GM12878 (cell line): ENCODE results near the gene SKIDA1. TPM values are rescaled to one million over a fixed set of nuclear protein-coding genes. Genes with fewer than 3 reads are reported as not detected.

ENCODE experiments used
- ATAC-seq: fragments of 200-7000 bp; cut with Tn5 transposase; 3 replicates; pipeline ENCODE4 v1.9.1; 2020; ENCODE audit warnings: mild to moderate bottlenecking, moderate library complexity
- BruUV-seq: library from RNA; stranded (reverse); fragments of 400-500 nt; replicated peaks from 2 replicates; lab custom pipeline; 2021; lab: Mats Ljungman, UMichigan
- CTCF ChIA-PET: fragments of 300-600 bp; sonication (Branson Sonifier 250); formaldehyde crosslinking; extraction: SDS; loops from one replicate; lab custom pipeline; 2021; ENCODE audit warnings: inconsistent platforms; lab: Yijun Ruan, JAX
- POLR2A ChIA-PET: fragments of 350-600 bp; formaldehyde crosslinking; extraction: SDS; loops from one replicate; lab custom pipeline; 2021; ENCODE audit warnings: inconsistent platforms; lab: Charles Lee
- RAD21 ChIA-PET: fragments of 300-600 bp; sonication (Branson Sonifier 250); formaldehyde crosslinking; loops from one replicate; lab custom pipeline; 2023; ENCODE audit warnings: antibody characterized with exemption; ENCODE audit not compliant: unreplicated experiment; lab: Charles Lee
- SMC1A ChIA-PET: fragments of 300-600 bp; sonication (Branson Sonifier 250); formaldehyde crosslinking; loops from one replicate; lab custom pipeline; 2023; ENCODE audit not compliant: unreplicated experiment, uncharacterized antibody; lab: Charles Lee
- DNase-seq: peaks from one replicate; pipeline ENCODE4 v3.0.0-alpha.2; 2011; ENCODE audit warnings: low read depth, low spot score
- FAIRE-seq: peaks from 3 replicates; lab custom pipeline; 2011; peaks lifted over from hg19 to GRCh38; lab: Jason Lieb, UNC
- H2AFZ ChIP-seq: 2 replicates; pipeline ENCODE4 v1.6.0; 2011; ENCODE audit warnings: low read depth, low read length, control low read depth; ENCODE audit not compliant: control insufficient read depth
- H3K27ac ChIP-seq: 2 replicates; pipeline ENCODE4 v1.5.1; 2011; ENCODE audit warnings: control low read depth; ENCODE audit not compliant: control insufficient read depth, insufficient read depth
- H3K27me3 ChIP-seq, 2 experiments: replicated peaks in 1 of 2; 2 replicates each; pipeline versions ENCODE4 v1.6.0 to v1.6.1; 2011; ENCODE audit warnings: low read length in 1 of 2; ENCODE audit not compliant: control insufficient read depth in 2 of 2, insufficient read depth in 2 of 2
- H3K36me3 ChIP-seq, 2 experiments: 2 replicates each; pipeline ENCODE4 v1.5.1; 2011; ENCODE audit warnings: low read length in 1 of 2; ENCODE audit not compliant: control insufficient read depth in 2 of 2, insufficient read depth in 2 of 2
- H3K4me1 ChIP-seq: 2 replicates; pipeline ENCODE4 v1.6.1; 2011; ENCODE audit warnings: mild to moderate bottlenecking, low read length, moderate library complexity, mixed read lengths; ENCODE audit not compliant: control insufficient read depth, insufficient read depth
- H3K4me2 ChIP-seq: 2 replicates; pipeline ENCODE4 v1.6.0; 2011; ENCODE audit warnings: control low read depth; ENCODE audit not compliant: control insufficient read depth, insufficient read depth
- H3K4me3 ChIP-seq: fragments of 200-600 bp; sonication (generic); 2 replicates; pipeline ENCODE4 v1.5.1; 2016
- H3K79me2 ChIP-seq: 2 replicates; pipeline ENCODE4 v1.6.0; 2011; ENCODE audit warnings: low read length; ENCODE audit not compliant: control insufficient read depth, insufficient read depth
- H3K9ac ChIP-seq: 2 replicates; pipeline ENCODE4 v1.8.0; 2011; ENCODE audit warnings: low read length, control low read depth, mixed read lengths; ENCODE audit not compliant: control insufficient read depth, insufficient read depth
- H3K9me3 ChIP-seq: replicated peaks from 3 replicates; pipeline ENCODE4 v1.5.1; 2011; ENCODE audit warnings: mild to moderate bottlenecking, low read length; ENCODE audit not compliant: control insufficient read depth, insufficient read depth
- H4K20me1 ChIP-seq: 2 replicates; pipeline ENCODE4 v1.6.0; 2011; ENCODE audit not compliant: control insufficient read depth, insufficient read depth
- BRCA1 ChIP-seq: IDR thresholded peaks from 2 replicates; pipeline ENCODE4 v1.6.1; 2011; ENCODE audit warnings: low read depth, low read length, improper control_type of control experiment
- CUX1 ChIP-seq: IDR thresholded peaks from 2 replicates; pipeline ENCODE4 v1.6.1; 2012; ENCODE audit warnings: improper control_type of control experiment, low read depth, low read length; ENCODE audit not compliant: insufficient replicate concordance
- EED ChIP-seq: sonication (generic); IDR thresholded peaks from 2 replicates; pipeline ENCODE4 v1.6.1; 2016; ENCODE audit warnings: antibody characterized with exemption, low read depth
- EGR1 ChIP-seq, 2 experiments: IDR thresholded peaks; 1 replicate in 1 of 2; 2 replicates in 1 of 2; pipeline ENCODE4 v1.6.1; 2011 to 2012; ENCODE audit warnings: low read depth in 2 of 2, low read length in 2 of 2, borderline replicate concordance in 1 of 2, mild to moderate bottlenecking in 1 of 2, moderate library complexity in 1 of 2
- HCFC1 ChIP-seq: fragments of 150-350 bp; IDR thresholded peaks from 2 replicates; pipeline ENCODE4 v1.6.1; 2014; ENCODE audit warnings: low read length
- MYC ChIP-seq: IDR thresholded peaks from 2 replicates; pipeline ENCODE4 v1.6.1; 2011; ENCODE audit warnings: mild to moderate bottlenecking, low read length, moderate library complexity, inconsistent platforms; ENCODE audit not compliant: insufficient read depth, insufficient replicate concordance, insufficient read length, severe bottlenecking
- NR2C1 ChIP-seq: fragments of 450-650 bp; IDR thresholded peaks from 2 replicates; pipeline ENCODE4 v1.6.1; 2017; ENCODE audit warnings: antibody characterized with exemption, mild to moderate bottlenecking, moderate library complexity
- NRF1 ChIP-seq: conservative IDR thresholded peaks from 2 replicates; pipeline ENCODE4 v1.6.1; 2011; ENCODE audit warnings: mild to moderate bottlenecking, low read depth, low read length, improper control_type of control experiment
- PAX8 ChIP-seq: fragments of 450-650 bp; IDR thresholded peaks from 2 replicates; pipeline ENCODE4 v1.6.1; 2017; ENCODE audit warnings: mild to moderate bottlenecking, moderate library complexity
- RAD21 ChIP-seq: IDR thresholded peaks from 2 replicates; pipeline ENCODE4 v1.6.1; 2011; ENCODE audit warnings: mild to moderate bottlenecking, low read depth, low read length, moderate library complexity; ENCODE audit not compliant: insufficient read depth
- RAD51 ChIP-seq: fragments of 450-650 bp; IDR thresholded peaks from 2 replicates; pipeline ENCODE4 v1.6.1; 2016; ENCODE audit warnings: moderate library complexity, mild to moderate bottlenecking, inconsistent platforms
- RB1 ChIP-seq: fragments of 450-650 bp; formaldehyde crosslinking; IDR thresholded peaks from 2 replicates; pipeline ENCODE4 v1.6.1; 2017; ENCODE audit warnings: mild to moderate bottlenecking, borderline replicate concordance
- STAT3 ChIP-seq: IDR thresholded peaks from 2 replicates; pipeline ENCODE4 v1.6.1; 2011; ENCODE audit warnings: low read depth, low read length, improper control_type of control experiment
- ZBED1 ChIP-seq: IDR thresholded peaks from 2 replicates; pipeline ENCODE4 v1.6.1; 2016; ENCODE audit warnings: borderline replicate concordance
- WGBS: methylation state at CpG from one replicate; pipeline ENCODE4 v1.1.6; 2016; ENCODE audit warnings: low lambda C conversion rate; ENCODE audit not compliant: insufficient replicate concordance, insufficient coverage; ENCODE audit errors: missing lambda C conversion rate; 5-methylcytosine and 5-hydroxymethylcytosine counted together
- in situ Hi-C: fragments of 300-500 bp; cut with MboI; formaldehyde crosslinking; loops from 9 replicates; pipeline ENCODE4 v1.14.3; 2018; ENCODE audit warnings: mixed read lengths
- intact Hi-C: fragments of 100-400 bp; cut with micrococcal nuclease; formaldehyde crosslinking; loops from one replicate; pipeline ENCODE4 v1.14.2; 2022; ENCODE audit not compliant: unreplicated experiment
- polyA plus RNA-seq, 11 experiments: library from polyadenylated mRNA; depleted of rRNA in 4 of 11; unstranded in 6 of 11; stranded (reverse) in 5 of 11; fragments of >200 nt; fragmentation: Nextera tagmentation in 4 of 11; fragmentation: Illumina TruSeq in 1 of 11; extraction: Ambion mirVana in 4 of 11; extraction: Trizol in 1 of 11; gene quantifications; 1 replicate in 1 of 11; 2 replicates in 10 of 11; pipeline versions ENCODE4 v1.2.1 to v1.2.3, GENCODE V29; 2011 to 2016; ENCODE audit warnings: inconsistent platforms in 2 of 11, missing spikeins in 2 of 11, low read depth in 1 of 11
- total RNA-seq, 4 experiments: library from RNA; depleted of rRNA in 3 of 4; stranded (reverse); fragments of >200 nt in 3 of 4; fragmentation: Illumina TruSeq in 1 of 4; extraction: Trizol in 1 of 4; gene quantifications; 2 replicates each; pipeline versions ENCODE4 v1.2.1 to v1.2.3, GENCODE V29; 2013 to 2021
- TF ChIP-seq, protein P1 (sequence below): fragments of 450-650 bp; formaldehyde crosslinking; IDR thresholded peaks from 2 replicates; pipeline ENCODE4 v1.4.0; 2020; ENCODE audit warnings: mild to moderate bottlenecking, moderate library complexity

SKIDA1 gene
- total and polyA plus RNA-seq, 10 of the 15 experiments (the other 5 are each of a cell fraction or from before 2014, with no cell fraction given) = 0.05 to 0.90 (median 0.28) TPM

- ATAC-seq (no peak), DNase-seq (no peak), FAIRE-seq (no peak)
- no peak overlapping the region for H3K27ac ChIP-seq
- H3K79me2 ChIP-seq = no peaks in the 10 kb centered on the region
- no TSS peak for BruUV-seq
- H2AFZ ChIP-seq = no peak overlapping the region
- H4K20me1 ChIP-seq = no peaks in the 10 kb centered on the region
- no peak overlapping the region for H3K9ac ChIP-seq
- in situ Hi-C loops = loop anchor here (5.0 kb wide), 1 partner anchor 789 kb away; the partner anchor contains the start of gene COMMD3
- H3K4me2 ChIP-seq = no peak overlapping the region
- intact Hi-C loops = no loop called here
- ChIA-PET SMC1A (interaction anchor here (1.0 kb wide), 1 partner anchor 31 kb away, joined by 4 read pairs; no protein-coding TSS in a partner anchor), POLR2A (no interaction called here), CTCF (no interaction called here), RAD21 (no interaction called here)
- no peak overlapping the region for H3K4me3 ChIP-seq
- H3K4me1 ChIP-seq = peaks cover 13% of the 10 kb centered on the region
- 65% methylated on average over 8 of the region's 8 CpGs for WGBS
- H3K27me3 ChIP-seq = peaks cover 0 to 4% of the 10 kb centered on the region in 2 experiments; a peak in 1 of 4 replicates
- H3K36me3 ChIP-seq = no peaks in the 10 kb centered on the region
- H3K9me3 ChIP-seq = no peaks in the 10 kb centered on the region
- TF ChIP-seq MYC = no peak
- TF ChIP-seq PAX8 = no peak
- no peak for TF ChIP-seq ZBED1
- no peak for TF ChIP-seq HCFC1
- no peak for TF ChIP-seq EGR1 (IDR thresholded peaks at IDR 0.05; ENCODE audit: borderline replicate concordance in 1 of 2, low read depth in 2 of 2, low read length in 2 of 2)
- no peak for TF ChIP-seq NRF1
- TF ChIP-seq RAD51 = no peak
- TF ChIP-seq RB1 = no peak
- no peak for TF ChIP-seq BRCA1
- no peak for TF ChIP-seq NR2C1
- no peak for TF ChIP-seq RAD21
- TF ChIP-seq, protein P1, sequence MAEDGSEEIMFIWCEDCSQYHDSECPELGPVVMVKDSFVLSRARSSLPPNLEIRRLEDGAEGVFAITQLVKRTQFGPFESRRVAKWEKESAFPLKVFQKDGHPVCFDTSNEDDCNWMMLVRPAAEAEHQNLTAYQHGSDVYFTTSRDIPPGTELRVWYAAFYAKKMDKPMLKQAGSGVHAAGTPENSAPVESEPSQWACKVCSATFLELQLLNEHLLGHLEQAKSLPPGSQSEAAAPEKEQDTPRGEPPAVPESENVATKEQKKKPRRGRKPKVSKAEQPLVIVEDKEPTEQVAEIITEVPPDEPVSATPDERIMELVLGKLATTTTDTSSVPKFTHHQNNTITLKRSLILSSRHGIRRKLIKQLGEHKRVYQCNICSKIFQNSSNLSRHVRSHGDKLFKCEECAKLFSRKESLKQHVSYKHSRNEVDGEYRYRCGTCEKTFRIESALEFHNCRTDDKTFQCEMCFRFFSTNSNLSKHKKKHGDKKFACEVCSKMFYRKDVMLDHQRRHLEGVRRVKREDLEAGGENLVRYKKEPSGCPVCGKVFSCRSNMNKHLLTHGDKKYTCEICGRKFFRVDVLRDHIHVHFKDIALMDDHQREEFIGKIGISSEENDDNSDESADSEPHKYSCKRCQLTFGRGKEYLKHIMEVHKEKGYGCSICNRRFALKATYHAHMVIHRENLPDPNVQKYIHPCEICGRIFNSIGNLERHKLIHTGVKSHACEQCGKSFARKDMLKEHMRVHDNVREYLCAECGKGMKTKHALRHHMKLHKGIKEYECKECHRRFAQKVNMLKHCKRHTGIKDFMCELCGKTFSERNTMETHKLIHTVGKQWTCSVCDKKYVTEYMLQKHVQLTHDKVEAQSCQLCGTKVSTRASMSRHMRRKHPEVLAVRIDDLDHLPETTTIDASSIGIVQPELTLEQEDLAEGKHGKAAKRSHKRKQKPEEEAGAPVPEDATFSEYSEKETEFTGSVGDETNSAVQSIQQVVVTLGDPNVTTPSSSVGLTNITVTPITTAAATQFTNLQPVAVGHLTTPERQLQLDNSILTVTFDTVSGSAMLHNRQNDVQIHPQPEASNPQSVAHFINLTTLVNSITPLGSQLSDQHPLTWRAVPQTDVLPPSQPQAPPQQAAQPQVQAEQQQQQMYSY (CRISPR knock-in tag) = no peak
- TF ChIP-seq EED = no peak
- no peak for TF ChIP-seq CUX1
- TF ChIP-seq STAT3 = no peak
- TF ChIP-seq, all 136 proteins: peak for 0
Measured at GRCh38 chr10:21528236-21529031, 3.0 kb upstream of the SKIDA1 start.
